ENCODE data around the gene MRPL55. TPM values are rescaled to one million over a fixed set of nuclear protein-coding genes. Genes with fewer than 3 reads are reported as not detected.
A peak's percentile ranks its signal among the peaks of the same experiment; 100 is the strongest.

The MRPL55 gene
- polyA plus RNA-seq, 3 donors = 99.8 to 277 (median 104) TPM

DNA sequence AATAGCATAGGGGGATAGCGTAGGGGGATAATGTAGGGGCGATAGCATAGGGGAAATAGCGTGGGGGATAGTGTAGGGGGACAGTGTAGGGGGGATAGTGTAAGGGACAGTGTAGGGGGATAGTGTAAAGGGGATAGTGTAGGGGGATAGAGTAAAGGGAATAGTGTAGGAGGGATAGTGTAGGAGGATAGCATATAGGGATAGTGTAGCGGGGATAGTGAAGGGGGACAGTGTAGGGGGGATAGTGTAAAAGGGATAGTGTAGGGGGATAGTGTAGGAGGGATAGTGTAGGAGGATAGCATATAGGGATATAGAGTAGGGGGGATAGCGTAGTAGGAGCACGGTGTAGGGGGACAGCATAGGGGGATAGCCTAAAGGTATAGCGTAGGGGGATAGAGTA lies 40.7 kb downstream of the MRPL55 start:
- H3K4me2 ChIP-seq (replicated peaks; ENCODE audit: extremely low read depth, low read length, poor library complexity, severe bottlenecking) = no peak overlapping the region
- intact Hi-C loops (cut with micrococcal nuclease) = no loop called here
- H4K20me1 ChIP-seq (ENCODE audit: insufficient read depth, low read length) = no peaks in the 10 kb centered on the region
- H3K27me3 Mint-ChIP-seq (ENCODE audit: low read depth in 3 of 3) = peaks cover 16 to 38% (median 23%) of the 10 kb centered on the region in 3 donors
- no peak for DNase-seq
- no peaks in the 10 kb centered on the region for H3K36me3 ChIP-seq (replicated peaks in 1 of 2; ENCODE audit: control insufficient read depth in 1 of 2, insufficient read depth in 2 of 2, low read length in 2 of 2)
- no peaks in the 10 kb centered on the region for H3K9me3 ChIP-seq (replicated peaks in 1 of 2; ENCODE audit: control insufficient read depth in 1 of 2, insufficient read depth in 1 of 2, low read length in 2 of 2)
- TF ChIP-seq, protein P1, sequence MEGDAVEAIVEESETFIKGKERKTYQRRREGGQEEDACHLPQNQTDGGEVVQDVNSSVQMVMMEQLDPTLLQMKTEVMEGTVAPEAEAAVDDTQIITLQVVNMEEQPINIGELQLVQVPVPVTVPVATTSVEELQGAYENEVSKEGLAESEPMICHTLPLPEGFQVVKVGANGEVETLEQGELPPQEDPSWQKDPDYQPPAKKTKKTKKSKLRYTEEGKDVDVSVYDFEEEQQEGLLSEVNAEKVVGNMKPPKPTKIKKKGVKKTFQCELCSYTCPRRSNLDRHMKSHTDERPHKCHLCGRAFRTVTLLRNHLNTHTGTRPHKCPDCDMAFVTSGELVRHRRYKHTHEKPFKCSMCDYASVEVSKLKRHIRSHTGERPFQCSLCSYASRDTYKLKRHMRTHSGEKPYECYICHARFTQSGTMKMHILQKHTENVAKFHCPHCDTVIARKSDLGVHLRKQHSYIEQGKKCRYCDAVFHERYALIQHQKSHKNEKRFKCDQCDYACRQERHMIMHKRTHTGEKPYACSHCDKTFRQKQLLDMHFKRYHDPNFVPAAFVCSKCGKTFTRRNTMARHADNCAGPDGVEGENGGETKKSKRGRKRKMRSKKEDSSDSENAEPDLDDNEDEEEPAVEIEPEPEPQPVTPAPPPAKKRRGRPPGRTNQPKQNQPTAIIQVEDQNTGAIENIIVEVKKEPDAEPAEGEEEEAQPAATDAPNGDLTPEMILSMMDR (IDR thresholded peaks at IDR 0.05) = no peak
- WGBS (ENCODE audit: insufficient coverage) = 83% methylated on average over 4 of the region's 7 CpGs
- H3K9ac ChIP-seq (ENCODE audit: insufficient read depth, low read length, poor library complexity, severe bottlenecking) = no peak overlapping the region
- no peak overlapping the region for H2AFZ ChIP-seq (ENCODE audit: insufficient read depth, low read depth, low read length, poor library complexity, severe bottlenecking)
- no peaks in the 10 kb centered on the region for H3K4me1 ChIP-seq (ENCODE audit: control insufficient read depth in 1 of 2, insufficient read depth in 2 of 2, low read length in 2 of 2)
- no peak overlapping the region for H3K4me3 ChIP-seq (replicated peaks in 1 of 3; ENCODE audit: low read depth in 2 of 3, low read length in 3 of 3)
- peaks cover 4 to 19% of the 10 kb centered on the region in 2 donors for H3K27me3 ChIP-seq (ENCODE audit: control insufficient read depth in 2 of 2, insufficient read depth in 2 of 2, low read length in 2 of 2)
- no peaks in the 10 kb centered on the region for H3K79me2 ChIP-seq (ENCODE audit: insufficient read depth, low read length)
- H3K36me3 Mint-ChIP-seq = no peaks in the 10 kb centered on the region
- peaks cover 0 to 2% (median 0%) of the 10 kb centered on the region in 7 donors for H3K9me3 Mint-ChIP-seq
- no peak overlapping the region for H3K27ac ChIP-seq (ENCODE audit: low read depth in 1 of 2, low read length in 2 of 2)
- no peaks in the 10 kb centered on the region for H3K4me1 Mint-ChIP-seq
- no peak overlapping the region for H3K27ac Mint-ChIP-seq
- no peak overlapping the region for H3K4me3 Mint-ChIP-seq

- Histone ChIP-seq H3K4me1 (ENCODE audit: control insufficient read depth in 1 of 2, insufficient read depth in 2 of 2, low read length in 2 of 2) (no peaks in the 10 kb centered on the region), H4K20me1 (ENCODE audit: insufficient read depth, low read length) (no peaks in the 10 kb centered on the region), H3K4me3 (replicated peaks in 1 of 3; ENCODE audit: low read depth in 2 of 3, low read length in 3 of 3) (no peak overlapping the region), H3K9ac (ENCODE audit: insufficient read depth, low read length, poor library complexity, severe bottlenecking) (no peak overlapping the region), H3K27ac (ENCODE audit: low read depth in 1 of 2, low read length in 2 of 2) (no peak overlapping the region), H2AFZ (ENCODE audit: insufficient read depth, low read depth, low read length, poor library complexity, severe bottlenecking) (no peak overlapping the region), H3K4me2 (replicated peaks; ENCODE audit: extremely low read depth, low read length, poor library complexity, severe bottlenecking) (no peak overlapping the region), H3K27me3 (ENCODE audit: control insufficient read depth in 2 of 2, insufficient read depth in 2 of 2, low read length in 2 of 2) (peaks cover 4 to 22% of the 10 kb centered on the region in 2 donors), H3K9me3 (replicated peaks in 1 of 2; ENCODE audit: control insufficient read depth in 1 of 2, insufficient read depth in 1 of 2, low read length in 2 of 2) (no peaks in the 10 kb centered on the region), H3K36me3 (replicated peaks in 1 of 2; ENCODE audit: control insufficient read depth in 1 of 2, insufficient read depth in 2 of 2, low read length in 2 of 2) (no peaks in the 10 kb centered on the region), H3K79me2 (ENCODE audit: insufficient read depth, low read length) (no peaks in the 10 kb centered on the region)
- DNase-seq = no peak
- Mint-ChIP-seq H3K4me1 (no peaks in the 10 kb centered on the region), H3K9me3 (no peaks in the 10 kb centered on the region), H3K4me3 (peak overlapping the region in 1 of 2 donors; percentile 56), H3K36me3 (no peaks in the 10 kb centered on the region), H3K27me3 (ENCODE audit: low read depth in 3 of 3) (peaks cover 17 to 35% (median 22%) of the 10 kb centered on the region in 3 donors), H3K27ac (peak overlapping the region in 1 of 7 donors; percentile 9)
- 44% methylated on average over 4 of the region's 10 CpGs for WGBS (ENCODE audit: insufficient coverage)
- TF ChIP-seq, protein P1 (IDR thresholded peaks at IDR 0.05) = no peak
- intact Hi-C loops (cut with micrococcal nuclease) = no loop called here
Observed at GRCh38 chr1:228066891-228067654, 42.0 kb downstream of the MRPL55 start.

Measured in CD14-positive monocyte (primary cell).